ENCODE data around the gene HOXA5. TPM values are rescaled to one million over a fixed set of nuclear protein-coding genes. Genes with fewer than 3 reads are reported as not detected.

Gene HOXA5
- total RNA-seq (1 to 10 TPM in 1 of 9 donors, under 1 TPM in 2, not detected in 6; 0.28 to 2.8 (median 0.44) TPM), polyA plus RNA-seq (under 1 TPM in 1 of 2 donors, not detected in 1; 0.07 TPM)
- long read RNA-seq, donor 1: 0 reads
- long read RNA-seq, donor 2: 0 reads
- long read RNA-seq, donor 3: 0 reads

GRCh38 chr7:27143023-27143949 lies at the start of gene HOXA5:
TSS of gene HOXA5 (minus strand) at chr7:27143681. CDS start at chr7:27143607, 74 bp downstream.
- DNase-seq: peak in 1 of 5 donors; percentile 60
- Histone ChIP-seq H3K4me1 (peaks cover 0 to 53% (median 13%) of the 10 kb centered on the region in 12 donors), H3K9me3 (no peaks in the 10 kb centered on the region), H3K4me3 (peak within 1 kb of the TSS; percentile 18 to 69 (median 48)), H3K36me3 (no peaks in the 10 kb centered on the region), H3K27ac (peak within 1 kb of the TSS in 3 of 12 donors; percentile 30 to 61 (median 35)), H3K27me3 (peaks cover 79 to 100% (median 99%) of the 10 kb centered on the region in 9 donors)
- intact Hi-C loops (cut with DNase I): loop anchor here in 3 of 10 donors (5.0 kb wide), 3 partner anchors 286 to 461 kb away; no protein-coding TSS in a partner anchor
- WGBS, 4 donors: 9 to 12% (median 11%) methylated on average over 55 to 86 of the region's 86 CpGs
- TF ChIP-seq POLR2A (IDR thresholded peaks at IDR 0.05) (peak in 1 of 2 donors; percentile 74), CTCF (IDR thresholded peaks at IDR 0.05) (peak; percentile 14 to 59 (median 43))
- peak in 3 of 4 donors; percentile 40 to 73 (median 52) for ATAC-seq

DNA sequence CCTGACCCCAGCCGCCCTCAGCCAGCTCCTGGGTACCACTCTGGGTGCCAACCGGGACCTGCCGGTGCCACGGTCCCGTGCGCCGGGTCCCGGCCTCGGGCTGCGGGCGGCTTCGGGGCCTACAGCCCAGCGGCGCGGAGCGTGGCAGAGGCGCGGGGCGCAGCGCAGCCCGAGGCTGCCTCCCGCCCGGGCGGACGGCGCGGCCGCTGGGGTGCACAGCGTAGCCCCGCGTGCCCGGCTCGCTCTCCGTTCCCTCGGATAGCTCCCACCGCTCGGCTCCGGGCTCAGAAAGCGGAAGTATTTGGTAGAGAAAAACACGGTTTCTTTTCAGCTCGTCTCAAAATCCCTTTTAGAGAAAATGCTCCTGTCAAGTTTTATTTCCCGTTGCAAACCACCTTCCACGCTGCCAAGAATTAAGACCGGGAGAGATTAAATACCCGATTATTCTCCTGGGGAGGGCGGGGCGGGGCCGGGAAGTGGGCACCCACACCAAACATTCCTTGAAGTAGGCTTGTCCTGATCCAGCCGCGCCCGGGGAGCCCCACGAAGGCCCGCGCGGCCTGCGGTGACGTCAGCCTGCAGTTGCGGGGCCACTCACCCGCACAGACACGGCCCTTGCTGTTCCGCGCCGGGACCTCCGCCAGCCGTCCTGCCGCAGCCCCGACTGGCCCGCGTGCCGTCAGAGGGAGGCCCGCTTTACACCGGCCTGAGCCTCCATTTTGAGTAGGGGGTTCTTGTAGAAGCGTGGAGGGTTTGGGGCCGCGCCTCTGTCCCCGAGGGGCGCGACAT lies 49.3 kb upstream of the HOXA5 start:
- Histone ChIP-seq H3K27me3 (peaks cover 85 to 100% (median 98%) of the 10 kb centered on the region in 9 donors), H3K4me3 (peak overlapping the region; percentile 2 to 51 (median 28)), H3K4me1 (peaks cover 4 to 39% (median 25%) of the 10 kb centered on the region in 12 donors), H3K9me3 (no peaks in the 10 kb centered on the region), H3K36me3 (no peaks in the 10 kb centered on the region), H3K27ac (peak overlapping the region in 1 of 12 donors; percentile 91)
- 2 to 4% (median 4%) methylated on average over 23 to 78 of the region's 78 CpGs for WGBS, 4 donors
- peak in 1 of 4 donors; percentile 34 for ATAC-seq
- no peak for DNase-seq
- intact Hi-C loops (cut with DNase I): loop anchor here in 8 of 10 donors (10.0 kb wide), 5 partner anchors 592 to 902 kb away; no protein-coding TSS in a partner anchor
- no peak for TF ChIP-seq CTCF (IDR thresholded peaks at IDR 0.05)
- no peak for TF ChIP-seq POLR2A (IDR thresholded peaks at IDR 0.05)

DNA sequence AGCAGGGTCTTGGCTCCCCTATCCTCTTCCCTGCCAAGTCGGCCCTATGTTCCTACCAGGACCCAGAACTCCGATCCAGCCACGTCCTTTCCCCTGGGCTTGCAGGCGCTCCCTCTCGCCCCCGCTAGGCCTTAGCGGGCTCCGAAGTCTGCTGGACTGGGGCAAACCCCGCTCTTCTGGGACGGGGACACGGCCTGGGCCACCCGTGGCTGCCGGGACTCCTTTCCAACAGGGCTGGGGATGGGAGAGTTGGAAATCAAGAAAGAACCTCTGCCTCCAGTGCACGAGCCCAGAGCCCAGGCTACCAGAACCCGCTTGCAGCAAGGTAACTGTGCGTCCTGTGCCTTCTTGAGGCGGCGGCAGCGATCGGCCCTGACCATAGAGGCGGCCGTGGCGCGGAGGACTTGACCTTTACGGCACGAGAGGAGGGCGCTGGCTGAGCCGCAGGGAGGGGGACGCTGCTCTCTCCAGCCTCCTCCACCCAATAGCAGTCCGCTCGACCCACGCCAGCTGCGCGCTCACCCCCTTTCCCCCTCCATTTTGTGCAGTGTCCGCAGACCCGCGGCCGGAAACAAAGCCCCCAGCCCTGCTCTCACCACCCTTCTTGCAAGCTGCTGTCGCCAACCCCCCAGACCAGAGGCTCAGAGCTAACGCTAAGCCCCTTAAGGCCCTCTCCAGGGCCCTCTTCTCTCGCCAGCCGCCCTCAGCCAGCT lies 48.5 kb upstream of the HOXA5 start:
- intact Hi-C loops (cut with DNase I): loop anchor here in 8 of 10 donors (10.0 kb wide), 5 partner anchors 593 to 903 kb away; no protein-coding TSS in a partner anchor
- peaks cover 4 to 40% (median 26%) of the 10 kb centered on the region in 12 donors for H3K4me1 ChIP-seq
- WGBS, 4 donors: 8 to 19% (median 13%) methylated on average over 29 to 42 of the region's 42 CpGs
- peaks cover 85 to 100% (median 98%) of the 10 kb centered on the region in 9 donors for H3K27me3 ChIP-seq
- peak overlapping the region in 1 of 12 donors; percentile 91 for H3K27ac ChIP-seq
- TF ChIP-seq CTCF (IDR thresholded peaks at IDR 0.05) (no peak), POLR2A (IDR thresholded peaks at IDR 0.05) (no peak)
- H3K4me3 ChIP-seq: peak overlapping the region in 8 of 12 donors; percentile 2 to 51 (median 28)
- no peaks in the 10 kb centered on the region for H3K36me3 ChIP-seq
- no peak for DNase-seq
- ATAC-seq: no peak
- H3K9me3 ChIP-seq: no peaks in the 10 kb centered on the region

All from heart left ventricle (tissue), 16 donors.